HepG2 (cell line): Measurements from ENCODE around the gene RETREG2. TPM values are rescaled to one million over a fixed set of nuclear protein-coding genes. Genes with fewer than 3 reads are reported as not detected.

Experiments
- ATRX ChIP-seq: sonication (generic); formaldehyde crosslinking; IDR thresholded peaks from 2 replicates; pipeline ENCODE4 v1.4.0; 2020; ENCODE audit warnings: missing genetic modification reagents, borderline replicate concordance
- CBFB ChIP-seq: sonication (generic); formaldehyde crosslinking; IDR thresholded peaks from 2 replicates; pipeline ENCODE4 v1.4.0; 2020; ENCODE audit warnings: missing genetic modification reagents
- ETV6 ChIP-seq: sonication (generic); formaldehyde crosslinking; conservative IDR thresholded peaks from 2 replicates; pipeline ENCODE4 v1.4.0; 2020; ENCODE audit warnings: missing genetic modification reagents
- FOXA3 ChIP-seq: IDR thresholded peaks from 2 replicates; pipeline ENCODE4 v1.6.1; 2016; ENCODE audit warnings: missing genetic modification reagents, missing compliant biosample characterization
- FOXK1 ChIP-seq: sonication (generic); formaldehyde crosslinking; IDR thresholded peaks from 2 replicates; pipeline ENCODE4 v1.4.0; 2020; ENCODE audit warnings: low read depth, missing genetic modification reagents, borderline replicate concordance
- GPN1 ChIP-seq: sonication (generic); formaldehyde crosslinking; IDR thresholded peaks from 2 replicates; pipeline ENCODE4 v1.5.1; 2020; ENCODE audit warnings: missing genetic modification reagents, borderline replicate concordance
- HDAC1 ChIP-seq: sonication (generic); formaldehyde crosslinking; IDR thresholded peaks from 2 replicates; pipeline ENCODE4 v1.5.1; 2020; ENCODE audit warnings: mild to moderate bottlenecking, missing genetic modification reagents
- KAT2B ChIP-seq: fragments of 150-350 bp; IDR thresholded peaks from 2 replicates; pipeline ENCODE4 v1.6.1; 2014; ENCODE audit warnings: low read depth, low read length, borderline replicate concordance
- MAF1 ChIP-seq: sonication (generic); formaldehyde crosslinking; IDR thresholded peaks from 2 replicates; pipeline ENCODE4 v1.5.0; 2020; ENCODE audit warnings: missing genetic modification reagents, borderline replicate concordance
- MAFG ChIP-seq: sonication (generic); formaldehyde crosslinking; IDR thresholded peaks from 2 replicates; pipeline ENCODE4 v1.5.1; 2020; ENCODE audit warnings: mild to moderate bottlenecking, missing genetic modification reagents
- NFIC ChIP-seq: IDR thresholded peaks from 2 replicates; pipeline ENCODE4 v1.6.1; 2012; ENCODE audit warnings: mild to moderate bottlenecking, low read length, inconsistent platforms
- NR2F2 ChIP-seq: IDR thresholded peaks from 2 replicates; pipeline ENCODE4 v1.6.1; 2012; ENCODE audit warnings: low read depth, inconsistent platforms, borderline replicate concordance
- RBM39 ChIP-seq: fragments of 200-400 bp; formaldehyde crosslinking; IDR thresholded peaks from one replicate; pipeline ENCODE4 v1.6.1; 2018; ENCODE audit warnings: antibody characterized with exemption, mild to moderate bottlenecking, low read depth, low read length; ENCODE audit not compliant: poor library complexity, severe bottlenecking
- TEAD3 ChIP-seq: optimal IDR thresholded peaks from 2 replicates; pipeline ENCODE3; 2016; ENCODE audit warnings: borderline replicate concordance
- TP53 ChIP-seq: sonication (generic); formaldehyde crosslinking; conservative IDR thresholded peaks from 2 replicates; pipeline ENCODE4 v1.4.0; 2020; ENCODE audit warnings: missing genetic modification reagents
- WIZ ChIP-seq: sonication (generic); formaldehyde crosslinking; IDR thresholded peaks from 2 replicates; pipeline ENCODE4 v1.5.1; 2020; ENCODE audit warnings: mild to moderate bottlenecking, missing genetic modification reagents
- ZNF101 ChIP-seq: sonication (generic); formaldehyde crosslinking; IDR thresholded peaks from 2 replicates; pipeline ENCODE4 v1.4.0; 2020; ENCODE audit warnings: mild to moderate bottlenecking, low read depth, missing genetic modification reagents, borderline replicate concordance
- ZNF136 ChIP-seq: sonication (generic); formaldehyde crosslinking; IDR thresholded peaks from 2 replicates; pipeline ENCODE4 v1.8.1; 2022; ENCODE audit warnings: low read depth, mild to moderate bottlenecking, moderate library complexity, missing genetic modification reagents
- ZNF207 ChIP-seq: fragments of 450-650 bp; IDR thresholded peaks from 2 replicates; pipeline ENCODE4 v1.6.1; 2016; ENCODE audit warnings: antibody characterized with exemption, borderline replicate concordance
- ZNF256 ChIP-seq: sonication (generic); formaldehyde crosslinking; conservative IDR thresholded peaks from 2 replicates; pipeline ENCODE4 v1.4.0; 2020; ENCODE audit warnings: missing genetic modification reagents
- ZNF83 ChIP-seq: sonication (generic); formaldehyde crosslinking; IDR thresholded peaks from 2 replicates; pipeline ENCODE4 v1.4.0; 2020; ENCODE audit warnings: missing genetic modification reagents, mild to moderate bottlenecking, borderline replicate concordance
- ZSCAN9 ChIP-seq: IDR thresholded peaks from 2 replicates; pipeline ENCODE4 v1.6.1; 2016; ENCODE audit warnings: borderline replicate concordance
- polyA plus RNA-seq, 8 experiments: library from polyadenylated mRNA; depleted of rRNA in 3 of 8; stranded (reverse) in 7 of 8; unstranded in 1 of 8; fragments of >200 nt; fragmentation: Illumina TruSeq in 4 of 8; extraction: Trizol in 4 of 8; gene quantifications; 2 replicates each; pipeline versions ENCODE4 v1.2.1 to v1.2.3, GENCODE V29; 2011 to 2016; ENCODE audit warnings: low read depth in 4 of 8, missing spikeins in 1 of 8, mixed read lengths in 1 of 8; ENCODE audit not compliant: insufficient read depth in 1 of 8
- total RNA-seq, 5 experiments: library from RNA; depleted of rRNA; stranded (reverse); fragments of >200 nt; fragmentation: Illumina TruSeq; extraction: Trizol; gene quantifications; 2 replicates each; pipeline ENCODE4 v1.2.3, GENCODE V29; 2016; ENCODE audit warnings: low read depth in 1 of 5
- TF ChIP-seq, protein P1 (sequence below): IDR thresholded peaks from 2 replicates; pipeline ENCODE4 v1.6.1; 2016; ENCODE audit warnings: low read depth
- TF ChIP-seq, protein P2 (sequence below): sonication (generic); formaldehyde crosslinking; IDR thresholded peaks from 2 replicates; pipeline ENCODE4 v1.8.1; 2023; ENCODE audit warnings: mild to moderate bottlenecking, missing genetic modification reagents, borderline replicate concordance
- TF ChIP-seq, protein P3 (sequence below): sonication (generic); formaldehyde crosslinking; IDR thresholded peaks from 2 replicates; pipeline ENCODE4 v1.5.0; 2020; ENCODE audit warnings: mild to moderate bottlenecking, missing genetic modification reagents
- TF ChIP-seq, protein P4 (sequence below): sonication (generic); formaldehyde crosslinking; IDR thresholded peaks from 2 replicates; pipeline ENCODE4 v1.4.0; 2020; ENCODE audit warnings: missing genetic modification reagents

The RETREG2 gene
- total and polyA plus RNA-seq, 2 of the 13 experiments (the other 11 are each of a cell fraction or from before 2014, with no cell fraction given) = 86.0 to 134 TPM

DNA sequence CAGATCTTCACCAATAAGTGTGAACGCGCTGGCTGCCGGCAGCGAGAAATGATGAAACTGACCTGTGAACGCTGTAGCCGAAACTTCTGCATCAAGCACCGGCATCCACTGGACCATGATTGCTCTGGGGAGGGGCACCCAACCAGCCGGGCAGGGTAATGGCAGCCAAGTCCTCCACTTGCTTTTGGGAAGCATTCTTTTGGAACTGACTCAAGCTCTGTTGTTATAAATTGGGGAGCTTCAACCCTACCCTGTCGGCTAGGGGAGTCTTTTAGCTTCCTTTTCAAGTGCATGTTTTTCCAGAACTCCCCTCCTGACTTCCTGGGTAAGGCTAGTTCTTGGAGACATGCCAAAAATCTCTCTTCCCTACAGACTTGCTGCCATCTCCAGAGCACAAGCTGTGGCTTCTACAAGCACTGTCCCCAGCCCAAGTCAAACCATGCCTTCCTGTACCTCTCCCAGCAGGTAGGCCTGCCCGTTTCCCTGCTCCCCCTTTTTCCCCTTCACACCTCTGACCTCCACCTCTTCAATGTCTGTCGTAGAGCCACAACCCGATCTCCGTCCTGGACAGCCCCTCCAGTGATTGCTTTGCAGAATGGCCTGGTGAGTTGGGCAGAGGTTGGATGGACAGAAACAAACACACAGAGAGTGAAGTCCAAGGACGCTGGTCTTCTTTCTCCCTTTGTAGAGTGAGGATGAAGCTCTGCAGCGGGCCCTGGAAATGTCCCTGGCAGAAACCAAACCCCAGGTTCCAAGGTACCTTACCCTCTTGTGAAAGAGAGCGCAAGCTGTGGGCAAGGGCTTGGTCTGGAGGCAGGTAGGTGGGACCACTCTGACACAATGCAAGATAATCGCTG is 30.0 kb downstream of the RETREG2 start (continued):
- TF ChIP-seq, protein P1, sequence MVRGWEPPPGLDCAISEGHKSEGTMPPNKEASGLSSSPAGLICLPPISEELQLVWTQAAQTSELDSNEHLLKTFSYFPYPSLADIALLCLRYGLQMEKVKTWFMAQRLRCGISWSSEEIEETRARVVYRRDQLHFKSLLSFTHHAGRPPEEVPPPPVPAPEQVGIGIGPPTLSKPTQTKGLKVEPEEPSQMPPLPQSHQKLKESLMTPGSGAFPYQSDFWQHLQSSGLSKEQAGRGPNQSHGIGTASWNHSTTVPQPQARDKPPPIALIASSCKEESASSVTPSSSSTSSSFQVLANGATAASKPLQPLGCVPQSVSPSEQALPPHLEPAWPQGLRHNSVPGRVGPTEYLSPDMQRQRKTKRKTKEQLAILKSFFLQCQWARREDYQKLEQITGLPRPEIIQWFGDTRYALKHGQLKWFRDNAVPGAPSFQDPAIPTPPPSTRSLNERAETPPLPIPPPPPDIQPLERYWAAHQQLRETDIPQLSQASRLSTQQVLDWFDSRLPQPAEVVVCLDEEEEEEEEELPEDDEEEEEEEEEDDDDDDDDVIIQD (CRISPR knock-in tag) = peak; percentile 88; the same call in 1 of the 2 replicates
- peak; percentile 80; the same call in 1 of the 2 replicates for TF ChIP-seq NFIC
- no peak for TF ChIP-seq ATRX (CRISPR knock-in tag)
- no peak for TF ChIP-seq TP53 (CRISPR knock-in tag)
- TF ChIP-seq, protein P2, sequence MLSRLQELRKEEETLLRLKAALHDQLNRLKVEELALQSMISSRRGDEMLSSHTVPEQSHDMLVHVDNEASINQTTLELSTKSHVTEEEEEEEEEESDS (CRISPR knock-in tag) = 0 out of 2 replicates have a peak, but pooled peaks have one; percentile 21
- no peak for TF ChIP-seq MAFG (CRISPR knock-in tag)
- peak; percentile 94 for TF ChIP-seq HDAC1
- TF ChIP-seq FOXA3 = peak; percentile 86
- no peak for TF ChIP-seq ETV6
- no peak for TF ChIP-seq KAT2B
- TF ChIP-seq RBM39 = no peak
- no peak for TF ChIP-seq ZNF256
- peak; percentile 62; the same call in 1 of the 2 replicates for TF ChIP-seq ZSCAN9 (CRISPR knock-in tag)
- TF ChIP-seq MAF1 = no peak
- peak; percentile 52; the same call in 1 of the 2 replicates for TF ChIP-seq FOXK1 (CRISPR knock-in tag)
- TF ChIP-seq, protein P3, sequence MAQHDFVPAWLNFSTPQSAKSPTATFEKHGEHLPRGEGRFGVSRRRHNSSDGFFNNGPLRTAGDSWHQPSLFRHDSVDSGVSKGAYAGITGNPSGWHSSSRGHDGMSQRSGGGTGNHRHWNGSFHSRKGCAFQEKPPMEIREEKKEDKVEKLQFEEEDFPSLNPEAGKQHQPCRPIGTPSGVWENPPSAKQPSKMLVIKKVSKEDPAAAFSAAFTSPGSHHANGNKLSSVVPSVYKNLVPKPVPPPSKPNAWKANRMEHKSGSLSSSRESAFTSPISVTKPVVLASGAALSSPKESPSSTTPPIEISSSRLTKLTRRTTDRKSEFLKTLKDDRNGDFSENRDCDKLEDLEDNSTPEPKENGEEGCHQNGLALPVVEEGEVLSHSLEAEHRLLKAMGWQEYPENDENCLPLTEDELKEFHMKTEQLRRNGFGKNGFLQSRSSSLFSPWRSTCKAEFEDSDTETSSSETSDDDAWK (CRISPR knock-in tag) = no peak
- TF ChIP-seq WIZ (CRISPR knock-in tag) = 0 out of 2 replicates have a peak, but pooled peaks have one; percentile 36
- peak; percentile 30; the same call in 1 of the 2 replicates for TF ChIP-seq CBFB
- peak; percentile 16 for TF ChIP-seq NR2F2
- no peak for TF ChIP-seq ZNF101 (CRISPR knock-in tag)
- no peak for TF ChIP-seq ZNF207
- TF ChIP-seq ZNF83 = 0 out of 2 replicates have a peak, but pooled peaks have one; percentile 27
- peak; percentile 77 for TF ChIP-seq TEAD3 (CRISPR knock-in tag)
- peak; percentile 23 for TF ChIP-seq ZNF136
- TF ChIP-seq, protein P4, sequence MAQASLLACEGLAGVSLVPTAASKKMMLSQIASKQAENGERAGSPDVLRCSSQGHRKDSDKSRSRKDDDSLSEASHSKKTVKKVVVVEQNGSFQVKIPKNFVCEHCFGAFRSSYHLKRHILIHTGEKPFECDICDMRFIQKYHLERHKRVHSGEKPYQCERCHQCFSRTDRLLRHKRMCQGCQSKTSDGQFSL (CRISPR knock-in tag) = 0 out of 2 replicates have a peak, but pooled peaks have one; percentile 45
- TF ChIP-seq GPN1 (CRISPR knock-in tag) = no peak
